Gastrocnemius medialis (tissue), 4 donors: ENCODE results near the gene PSMC5.
"Not testable (repeated sequence)": the region's sequence is repeated elsewhere in the genome, so short reads cannot be mapped to it uniquely, and the experiment has no call there.

ENCODE experiments used
- CTCF ChIP-seq, 5 experiments: fragments of 450-650 bp in 3 of 5; fragments of 200-600 bp in 2 of 5; sonication (generic) in 2 of 5; IDR thresholded peaks in 4 of 5; conservative IDR thresholded peaks in 1 of 5; 1 replicate in 4 of 5; 2 replicates in 1 of 5; pipeline ENCODE4 v1.5.1; 2016 to 2019; ENCODE audit warnings: antibody characterized with exemption in 5 of 5, mild to moderate bottlenecking in 3 of 5, moderate library complexity in 3 of 5
- POLR2A ChIP-seq, 2 donors: fragments of 450-650 bp; IDR thresholded peaks; one replicate each; pipeline ENCODE4 v1.6.1; 2017; ENCODE audit warnings: antibody characterized with exemption in 2 of 2, mild to moderate bottlenecking in 2 of 2, moderate library complexity in 2 of 2

GRCh38 chr17:63881337-63881736 is 54.1 kb downstream of the PSMC5 start:
- not testable (repeated sequence) for TF ChIP-seq POLR2A (IDR thresholded peaks at IDR 0.05); CTCF (IDR thresholded peaks at IDR 0.05 in 4 of 5, conservative IDR thresholded peaks at IDR 0.05 in 1 of 5)
